HS-27A (cell line): ENCODE measurements around the gene GDNF.
"Not testable (repeated sequence)": the region's sequence is repeated elsewhere in the genome, so short reads cannot be mapped to it uniquely, and the experiment has no call there.

Experiments used
- DNase-seq: peaks from one replicate; pipeline ENCODE4 v3.0.0-alpha.2; 2012; ENCODE audit warnings: low read depth, missing footprints

Gene GDNF

GRCh38 chr5:37781409-37781808 lies 58.4 kb downstream of the GDNF start:
- DNase-seq: not testable (repeated sequence)

GRCh38 chr5:37777432-37778130 lies 62.3 kb downstream of the GDNF start:
- no peak for DNase-seq

- DNase-seq: no peak
Observed at GRCh38 chr5:37776826-37777225, 63.0 kb downstream of the GDNF start.

GRCh38 chr5:37774912-37775483 lies 64.8 kb downstream of the GDNF start:
- no peak for DNase-seq

- no peak for DNase-seq
Observed at GRCh38 chr5:37773809-37774208, 66.0 kb downstream of the GDNF start.

- DNase-seq: no peak
Observed at GRCh38 chr5:37772255-37772654, 67.6 kb downstream of the GDNF start.

GRCh38 chr5:37771731-37772130 lies 68.1 kb downstream of the GDNF start:
- DNase-seq: peak; percentile 99

- no peak for DNase-seq
Observed at GRCh38 chr5:37771203-37771611, 68.6 kb downstream of the GDNF start.

GRCh38 chr5:37770786-37771185 lies 69.1 kb downstream of the GDNF start:
- DNase-seq: no peak

- no peak for DNase-seq
Observed at GRCh38 chr5:37769840-37770239, 70.0 kb downstream of the GDNF start.

GRCh38 chr5:37769108-37769507 lies 70.7 kb downstream of the GDNF start:
- no peak for DNase-seq

GRCh38 chr5:37768371-37768770 lies 71.5 kb downstream of the GDNF start:
- no peak for DNase-seq

GRCh38 chr5:37767961-37768360 lies 71.9 kb downstream of the GDNF start:
- no peak for DNase-seq

- DNase-seq: no peak
Observed at GRCh38 chr5:37767251-37767650, 72.6 kb downstream of the GDNF start.
